LoVo (cell line): ENCODE results near the gene TMTC2.

ENCODE experiments used
- DNase-seq: peaks from one replicate; pipeline ENCODE4 v3.0.0-alpha.2; 2016; ENCODE audit warnings: low spot score

The TMTC2 gene

GRCh38 chr12:82682851-82683261 lies 3.9 kb upstream of the TMTC2 start:
- peak; percentile 26 for DNase-seq

- DNase-seq: peak; percentile 98
Measured at GRCh38 chr12:82685790-82686167, 927 bp upstream of the TMTC2 start.

- DNase-seq: peak; percentile 64
Measured at GRCh38 chr12:82687021-82688011, 610 bp downstream of the TMTC2 start.

- DNase-seq: peak; percentile 32
Measured at GRCh38 chr12:82688035-82688501, 1.4 kb downstream of the TMTC2 start.

GRCh38 chr12:82688596-82688995 lies 1.9 kb downstream of the TMTC2 start:
- DNase-seq: no peak

GRCh38 chr12:82690006-82690405 lies 3.3 kb downstream of the TMTC2 start:
- DNase-seq: no peak

- DNase-seq: no peak
Measured at GRCh38 chr12:82691513-82691912, 4.8 kb downstream of the TMTC2 start.

- no peak for DNase-seq
Measured at GRCh38 chr12:82694276-82694675, 7.6 kb downstream of the TMTC2 start.

GRCh38 chr12:82694970-82695369 lies 8.3 kb downstream of the TMTC2 start:
- DNase-seq: no peak

- no peak for DNase-seq
Measured at GRCh38 chr12:82695531-82695930, 8.8 kb downstream of the TMTC2 start.

- no peak for DNase-seq
Measured at GRCh38 chr12:82696543-82696942, 9.8 kb downstream of the TMTC2 start.

- no peak for DNase-seq
Measured at GRCh38 chr12:82698708-82699564, 12.2 kb downstream of the TMTC2 start.

GRCh38 chr12:82705774-82706173 lies 19.1 kb downstream of the TMTC2 start:
- DNase-seq: no peak

GRCh38 chr12:82708061-82708879 lies 21.6 kb downstream of the TMTC2 start:
- DNase-seq: no peak

- DNase-seq: no peak
Measured at GRCh38 chr12:82709794-82710355, 23.2 kb downstream of the TMTC2 start.

GRCh38 chr12:82710741-82711140 lies 24.0 kb downstream of the TMTC2 start:
- DNase-seq: no peak

GRCh38 chr12:82714427-82714826 lies 27.7 kb downstream of the TMTC2 start:
- DNase-seq: no peak

GRCh38 chr12:82721726-82722125 lies 35.0 kb downstream of the TMTC2 start:
- DNase-seq: no peak

- DNase-seq: no peak
Measured at GRCh38 chr12:82723093-82723492, 36.4 kb downstream of the TMTC2 start.

- DNase-seq: no peak
Measured at GRCh38 chr12:82723891-82724290, 37.2 kb downstream of the TMTC2 start.

GRCh38 chr12:82725741-82726140 lies 39.0 kb downstream of the TMTC2 start:
- no peak for DNase-seq
